Measurements from ENCODE around the gene LRP1B.

Gene LRP1B

GRCh38 chr2:140275427-140275826, 1855.4 kb downstream of the LRP1B start:
- Histone ChIP-seq H3K79me2 (ENCODE audit: insufficient read depth, low read length) (no peaks in the 10 kb centered on the region), H3K4me2 (ENCODE audit: low read depth, low read length, poor library complexity, severe bottlenecking) (no peak overlapping the region), H3K4me1 (ENCODE audit: insufficient read depth, low read length, poor library complexity, severe bottlenecking) (no peaks in the 10 kb centered on the region), H4K20me1 (ENCODE audit: insufficient read depth, low read length, poor library complexity, severe bottlenecking) (no peaks in the 10 kb centered on the region), H3K36me3 (ENCODE audit: insufficient read depth, low read length) (no peaks in the 10 kb centered on the region), H3K27me3 (ENCODE audit: insufficient read depth, low read length, poor library complexity, severe bottlenecking) (no peaks in the 10 kb centered on the region), H3K9me2 (replicated peaks; ENCODE audit: low read depth, low read length) (no peaks in the 10 kb centered on the region), H3K9me3 (ENCODE audit: insufficient read depth, low read depth, low read length) (no peaks in the 10 kb centered on the region), H2AFZ (ENCODE audit: low read length) (no peak overlapping the region), H3F3A (ENCODE audit: low read depth) (no peaks in the 10 kb centered on the region), H3K9ac (ENCODE audit: low read depth, low read length, poor library complexity, severe bottlenecking) (no peak overlapping the region), H3K4me3 (ENCODE audit: low read length, poor library complexity, severe bottlenecking) (no peak overlapping the region)
- TF ChIP-seq CTCF (conservative IDR thresholded peaks at IDR 0.05; ENCODE audit: low read length) (no peak), EZH2phosphoT487 (IDR thresholded peaks at IDR 0.05; ENCODE audit: borderline replicate concordance) (no peak)

- Histone ChIP-seq H3K4me3 (ENCODE audit: low read length, poor library complexity, severe bottlenecking) (no peak overlapping the region), H3K9me2 (replicated peaks; ENCODE audit: low read depth, low read length) (no peaks in the 10 kb centered on the region), H3K9me3 (ENCODE audit: insufficient read depth, low read depth, low read length) (no peaks in the 10 kb centered on the region), H3K4me1 (ENCODE audit: insufficient read depth, low read length, poor library complexity, severe bottlenecking) (no peaks in the 10 kb centered on the region), H3K79me2 (ENCODE audit: insufficient read depth, low read length) (no peaks in the 10 kb centered on the region), H2AFZ (ENCODE audit: low read length) (no peak overlapping the region), H3K36me3 (ENCODE audit: insufficient read depth, low read length) (no peaks in the 10 kb centered on the region), H3K9ac (ENCODE audit: low read depth, low read length, poor library complexity, severe bottlenecking) (no peak overlapping the region), H3K27me3 (ENCODE audit: insufficient read depth, low read length, poor library complexity, severe bottlenecking) (no peaks in the 10 kb centered on the region), H3K4me2 (ENCODE audit: low read depth, low read length, poor library complexity, severe bottlenecking) (no peak overlapping the region), H3F3A (ENCODE audit: low read depth) (no peaks in the 10 kb centered on the region), H4K20me1 (ENCODE audit: insufficient read depth, low read length, poor library complexity, severe bottlenecking) (no peaks in the 10 kb centered on the region)
- TF ChIP-seq CTCF (conservative IDR thresholded peaks at IDR 0.05; ENCODE audit: low read length) (no peak), EZH2phosphoT487 (IDR thresholded peaks at IDR 0.05; ENCODE audit: borderline replicate concordance) (no peak)
Measured at GRCh38 chr2:140274891-140275290, 1855.9 kb downstream of the LRP1B start.

- no peaks in the 10 kb centered on the region for H3F3A ChIP-seq (ENCODE audit: low read depth)
- H3K4me1 ChIP-seq (ENCODE audit: insufficient read depth, low read length, poor library complexity, severe bottlenecking) = no peaks in the 10 kb centered on the region
- H3K4me3 ChIP-seq (ENCODE audit: low read length, poor library complexity, severe bottlenecking) = no peak overlapping the region
- H3K9me2 ChIP-seq (replicated peaks; ENCODE audit: low read depth, low read length) = no peaks in the 10 kb centered on the region
- H2AFZ ChIP-seq (ENCODE audit: low read length) = no peak overlapping the region
- no peaks in the 10 kb centered on the region for H3K79me2 ChIP-seq (ENCODE audit: insufficient read depth, low read length)
- no peak overlapping the region for H3K4me2 ChIP-seq (ENCODE audit: low read depth, low read length, poor library complexity, severe bottlenecking)
- H3K36me3 ChIP-seq (ENCODE audit: insufficient read depth, low read length) = no peaks in the 10 kb centered on the region
- H3K27me3 ChIP-seq (ENCODE audit: insufficient read depth, low read length, poor library complexity, severe bottlenecking) = no peaks in the 10 kb centered on the region
- H3K9ac ChIP-seq (ENCODE audit: low read depth, low read length, poor library complexity, severe bottlenecking) = no peak overlapping the region
- H4K20me1 ChIP-seq (ENCODE audit: insufficient read depth, low read length, poor library complexity, severe bottlenecking) = no peaks in the 10 kb centered on the region
- H3K9me3 ChIP-seq (ENCODE audit: insufficient read depth, low read depth, low read length) = no peaks in the 10 kb centered on the region
- no peak for TF ChIP-seq EZH2phosphoT487 (IDR thresholded peaks at IDR 0.05; ENCODE audit: borderline replicate concordance)
- no peak for TF ChIP-seq CTCF (conservative IDR thresholded peaks at IDR 0.05; ENCODE audit: low read length)
Measured at GRCh38 chr2:140273958-140274357, 1856.9 kb downstream of the LRP1B start.
